GM12872 (cell line): ENCODE data around the gene CENPP.

Experiments
- TF ChIP-seq, protein P1 (sequence below): IDR thresholded peaks from 3 replicates; pipeline ENCODE4 v1.5.1; 2011; ENCODE audit warnings: low read depth, mild to moderate bottlenecking, low read length, moderate library complexity; ENCODE audit not compliant: insufficient read depth

The CENPP gene

DNA sequence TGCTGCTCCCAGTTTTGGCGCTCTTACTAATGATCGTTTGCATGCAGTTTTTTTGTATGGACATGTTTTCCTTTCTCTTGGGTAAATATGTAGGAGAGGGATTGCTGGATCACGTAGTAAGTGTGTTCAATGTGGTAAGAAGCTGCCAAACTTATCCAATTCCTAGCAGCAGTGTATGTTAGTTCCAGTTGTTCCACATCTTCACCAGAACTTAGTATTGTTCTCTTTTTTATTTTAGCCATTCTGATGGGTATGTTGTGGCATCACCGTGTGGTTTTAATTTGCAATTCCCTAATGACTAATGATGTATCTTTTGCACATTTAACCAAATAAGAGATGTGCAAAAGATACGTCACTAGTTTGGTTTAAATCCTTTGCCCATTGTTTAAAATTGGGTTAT lies 278.2 kb downstream of the CENPP start:
- TF ChIP-seq, protein P1, sequence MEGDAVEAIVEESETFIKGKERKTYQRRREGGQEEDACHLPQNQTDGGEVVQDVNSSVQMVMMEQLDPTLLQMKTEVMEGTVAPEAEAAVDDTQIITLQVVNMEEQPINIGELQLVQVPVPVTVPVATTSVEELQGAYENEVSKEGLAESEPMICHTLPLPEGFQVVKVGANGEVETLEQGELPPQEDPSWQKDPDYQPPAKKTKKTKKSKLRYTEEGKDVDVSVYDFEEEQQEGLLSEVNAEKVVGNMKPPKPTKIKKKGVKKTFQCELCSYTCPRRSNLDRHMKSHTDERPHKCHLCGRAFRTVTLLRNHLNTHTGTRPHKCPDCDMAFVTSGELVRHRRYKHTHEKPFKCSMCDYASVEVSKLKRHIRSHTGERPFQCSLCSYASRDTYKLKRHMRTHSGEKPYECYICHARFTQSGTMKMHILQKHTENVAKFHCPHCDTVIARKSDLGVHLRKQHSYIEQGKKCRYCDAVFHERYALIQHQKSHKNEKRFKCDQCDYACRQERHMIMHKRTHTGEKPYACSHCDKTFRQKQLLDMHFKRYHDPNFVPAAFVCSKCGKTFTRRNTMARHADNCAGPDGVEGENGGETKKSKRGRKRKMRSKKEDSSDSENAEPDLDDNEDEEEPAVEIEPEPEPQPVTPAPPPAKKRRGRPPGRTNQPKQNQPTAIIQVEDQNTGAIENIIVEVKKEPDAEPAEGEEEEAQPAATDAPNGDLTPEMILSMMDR, result no peak

DNA sequence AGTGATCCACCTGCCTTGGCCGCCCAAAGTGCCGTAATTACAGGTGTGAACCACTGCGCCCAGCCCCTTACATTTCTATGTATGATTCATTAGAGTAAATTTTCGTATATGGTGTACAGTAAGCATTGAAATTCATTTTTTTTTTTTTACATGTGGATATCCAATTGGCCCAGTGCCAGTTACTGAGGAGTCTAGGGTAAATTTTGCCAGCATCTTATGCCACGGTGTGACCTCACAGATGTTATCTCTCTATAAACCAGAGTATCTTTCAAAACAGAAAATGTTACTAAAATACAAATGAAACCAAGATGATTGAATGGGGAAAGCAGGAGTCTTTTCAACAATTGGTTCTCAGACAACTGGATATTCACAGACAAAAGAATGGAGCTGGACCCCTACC lies 279.5 kb downstream of the CENPP start:
- TF ChIP-seq, protein P1, result no peak

DNA sequence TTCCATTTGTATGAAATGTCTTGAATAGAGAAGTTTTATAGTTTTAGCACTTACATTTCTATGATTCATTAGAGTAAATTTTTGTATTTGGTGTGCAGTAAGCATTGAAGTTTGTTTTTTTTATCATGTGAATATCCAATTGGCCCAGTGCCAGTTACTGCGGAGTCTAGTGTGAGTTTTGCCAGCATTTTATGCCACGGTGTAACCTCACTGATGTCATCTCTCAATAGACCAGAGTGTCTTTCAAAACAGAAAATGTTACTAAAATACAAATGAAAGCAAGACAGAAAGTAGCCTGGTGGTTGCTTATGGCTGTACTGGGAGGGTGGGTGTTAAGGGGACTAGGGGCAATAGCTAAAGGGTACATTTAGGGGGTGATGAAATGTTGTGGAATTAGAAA lies 281.3 kb downstream of the CENPP start:
- TF ChIP-seq, protein P1, result no peak

DNA sequence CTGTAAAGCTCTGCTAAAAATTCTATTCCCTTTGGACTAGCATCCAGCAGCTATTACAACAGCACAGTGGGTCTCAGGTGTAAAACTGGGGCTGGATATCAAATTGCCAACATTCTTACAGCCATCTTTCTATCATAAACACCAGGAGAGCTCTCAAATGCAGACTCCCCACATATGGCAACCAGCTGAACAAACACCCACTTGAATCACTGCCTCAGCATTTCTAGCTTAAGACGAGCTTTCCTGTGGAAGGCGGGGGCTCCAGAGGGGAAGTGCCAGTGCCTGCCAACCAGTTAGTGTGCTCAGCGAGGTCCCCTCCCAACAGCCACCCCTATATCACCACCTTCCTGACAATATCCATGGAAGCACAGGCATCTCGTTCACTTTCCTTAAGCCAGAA lies 282.0 kb downstream of the CENPP start:
- TF ChIP-seq, protein P1, result no peak

DNA sequence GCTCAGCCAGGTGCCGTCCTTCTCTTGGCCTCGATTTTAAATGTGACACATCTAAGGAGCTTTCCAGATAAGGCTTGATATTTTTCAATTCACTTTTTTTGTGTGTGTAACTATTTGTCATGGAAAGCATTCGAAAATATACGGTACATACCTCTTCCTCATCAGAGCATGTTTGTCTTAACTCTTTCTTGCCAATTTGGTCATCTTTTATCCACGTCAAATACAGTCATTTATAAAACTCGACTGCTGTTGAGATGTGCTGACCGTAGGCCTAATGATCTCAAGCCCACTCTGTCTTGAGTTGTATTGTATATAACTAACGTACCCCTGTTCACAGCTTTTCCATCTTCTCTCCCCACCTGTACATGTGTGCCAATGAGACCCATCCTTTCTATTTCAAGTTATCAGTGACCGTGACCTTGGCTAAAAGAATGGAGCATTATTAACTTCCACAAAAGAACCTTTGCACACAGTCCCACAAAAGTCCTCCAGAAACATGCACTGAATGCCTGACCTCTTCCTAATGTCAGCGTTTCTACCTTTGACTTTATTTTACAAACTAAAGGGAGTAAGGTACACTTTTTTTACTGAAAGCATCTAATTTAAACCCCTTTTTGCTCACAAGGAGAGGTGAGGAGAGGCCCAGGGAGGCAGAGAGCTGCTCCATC lies 282.6 kb downstream of the CENPP start:
- TF ChIP-seq, protein P1, result no peak

DNA sequence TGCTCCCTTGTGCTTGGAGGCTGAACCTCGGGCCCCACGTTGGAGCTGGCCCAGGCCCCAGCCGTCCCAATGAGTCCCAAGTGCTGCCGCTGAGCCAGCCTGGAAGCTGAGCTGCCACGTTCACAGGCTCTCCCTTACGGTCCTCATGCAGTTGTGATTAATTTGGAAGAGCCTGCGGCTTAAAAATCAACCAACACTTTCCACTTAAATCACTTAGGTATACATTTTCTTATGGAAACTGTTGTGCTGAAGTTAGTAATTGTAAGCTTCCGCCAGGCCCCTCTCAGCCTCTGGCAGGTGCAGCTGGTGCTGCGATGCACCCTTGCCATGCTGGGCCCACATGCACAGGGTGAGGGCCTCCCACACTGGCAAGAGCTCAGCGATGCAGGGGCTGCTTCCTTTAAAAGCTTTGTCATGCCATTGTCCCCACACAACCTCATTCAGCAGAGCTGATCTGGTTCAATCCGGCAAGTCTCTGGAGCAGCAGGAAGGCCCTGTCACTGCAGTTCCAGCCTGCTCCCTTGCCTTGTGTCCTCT lies 283.2 kb downstream of the CENPP start:
- TF ChIP-seq, protein P1, result no peak

DNA sequence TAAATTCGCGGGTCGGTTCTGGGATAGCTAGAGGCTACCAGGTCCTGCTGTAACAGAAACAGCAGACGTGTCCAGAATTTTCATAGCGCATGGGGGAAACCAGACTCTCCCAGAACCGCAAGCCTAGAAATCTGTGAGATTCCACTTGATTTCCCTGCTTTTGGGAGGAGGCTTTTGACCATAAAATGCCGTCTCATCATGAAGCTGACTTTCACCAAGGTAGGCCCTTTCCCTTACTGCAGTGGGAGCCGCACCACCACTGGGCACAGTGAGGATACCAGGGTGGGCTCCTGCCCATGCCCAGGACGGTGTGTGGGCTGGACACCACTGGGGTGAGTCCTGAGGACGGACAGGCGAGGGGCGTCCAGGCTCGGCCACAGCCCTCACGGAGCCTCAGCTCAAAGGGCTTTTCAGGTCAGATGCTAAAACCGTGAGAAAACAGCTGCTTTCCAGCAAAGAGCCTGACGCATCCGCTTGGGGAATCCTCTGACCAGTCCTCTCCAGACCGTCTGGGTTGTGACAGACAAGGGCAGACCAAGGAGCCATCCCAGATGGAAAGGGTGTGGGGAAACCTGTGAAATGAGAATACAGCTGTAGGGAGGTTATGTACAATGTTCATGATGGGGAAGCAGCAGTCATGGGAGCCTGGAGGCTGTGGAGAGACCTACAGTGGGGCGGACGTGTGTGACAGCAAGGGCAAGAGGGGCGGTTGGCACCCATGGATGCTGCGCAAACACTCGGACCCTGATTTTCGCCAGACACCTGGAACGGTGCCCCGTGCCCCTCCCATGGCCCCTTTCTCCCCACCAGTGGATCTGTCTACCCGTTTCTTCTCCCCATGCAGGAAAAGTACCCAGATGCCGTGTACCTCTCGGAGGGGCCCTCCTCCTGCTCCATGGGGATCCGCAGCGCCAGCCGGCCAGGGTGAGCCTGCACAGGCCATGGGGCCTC lies 285.0 kb downstream of the CENPP start:
- TF ChIP-seq, protein P1, result no peak
